Activated naive CD8-positive, alpha-beta T cell treated with anti-CD3 and anti-CD28 coated beads, Interleukin-2, amount 50 U/mL, for 24 hours (primary cell): ENCODE measurements around the gene TPO.
"Not testable (repeated sequence)": the region's sequence is repeated elsewhere in the genome, so short reads cannot be mapped to it uniquely, and the experiment has no call there.

ENCODE experiments used
- ATAC-seq: fragments of 150-1000 bp; cut with Tn5 transposase; one replicate; pipeline ENCODE4 v1.10.0; 2021
- DNase-seq: peaks from one replicate; pipeline ENCODE4 v3.0.0; 2021
- H3K27ac Mint-ChIP-seq: one replicate; pipeline ENCODE4 v1.8.0; 2021; ENCODE audit warnings: mild to moderate bottlenecking, mixed read lengths
- H3K27me3 Mint-ChIP-seq: one replicate; pipeline ENCODE4 v1.8.0; 2021; ENCODE audit warnings: mixed read lengths
- H3K36me3 Mint-ChIP-seq: one replicate; pipeline ENCODE4 v1.8.0; 2021; ENCODE audit warnings: low read depth, mixed read lengths
- H3K4me1 Mint-ChIP-seq: one replicate; pipeline ENCODE4 v1.8.0; 2021; ENCODE audit warnings: mixed read lengths
- H3K4me3 Mint-ChIP-seq: one replicate; pipeline ENCODE4 v1.8.0; 2021; ENCODE audit warnings: mild to moderate bottlenecking, moderate library complexity, mixed read lengths
- H3K9me3 Mint-ChIP-seq: one replicate; pipeline ENCODE4 v1.8.0; 2021; ENCODE audit warnings: mixed read lengths

TPO gene

DNA sequence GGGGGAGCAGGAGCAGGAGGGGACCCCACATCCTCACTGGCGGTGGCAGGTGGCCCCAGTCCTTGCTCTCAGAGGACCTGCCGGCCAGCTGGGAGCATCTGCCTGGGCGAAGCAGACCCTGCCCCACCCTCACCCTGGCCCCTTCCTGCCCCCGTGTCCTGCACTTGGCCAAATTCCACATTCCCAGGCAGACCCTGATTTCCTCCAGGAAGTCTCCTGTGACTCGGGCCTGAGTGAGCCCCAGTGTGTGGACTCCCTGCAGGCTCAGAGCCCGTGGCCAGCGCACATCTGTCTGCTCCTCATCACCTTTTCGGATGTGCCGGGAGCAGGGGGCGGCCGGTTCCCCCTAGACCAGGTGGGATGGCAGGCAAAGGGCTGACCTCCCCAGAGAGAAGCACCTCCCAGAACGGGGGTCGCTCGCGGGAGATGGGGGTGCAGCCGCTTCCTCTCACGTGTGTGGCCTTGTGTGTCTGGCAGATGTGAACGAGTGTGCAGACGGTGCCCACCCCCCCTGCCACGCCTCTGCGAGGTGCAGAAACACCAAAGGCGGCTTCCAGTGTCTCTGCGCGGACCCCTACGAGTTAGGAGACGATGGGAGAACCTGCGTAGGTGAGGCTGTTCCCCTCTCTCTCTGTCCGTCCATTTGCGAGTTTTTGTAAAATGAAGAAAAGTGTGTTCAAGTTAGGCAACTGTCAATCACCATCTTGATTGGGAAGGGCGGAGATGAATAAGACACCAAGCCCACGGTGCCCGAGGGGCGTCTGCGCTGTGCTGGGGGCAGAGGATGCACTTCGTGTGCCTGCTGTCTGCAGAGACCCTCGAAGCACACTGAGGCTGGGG lies 90.4 kb downstream of the TPO start:
- Mint-ChIP-seq H3K4me3 (no peak overlapping the region), H3K27ac (no peak overlapping the region), H3K9me3 (no peaks in the 10 kb centered on the region), H3K4me1 (peaks cover under 1% of the 10 kb centered on the region), H3K36me3 (no peaks in the 10 kb centered on the region), H3K27me3 (no peaks in the 10 kb centered on the region)
- DNase-seq: no peak
- no peak for ATAC-seq

DNA sequence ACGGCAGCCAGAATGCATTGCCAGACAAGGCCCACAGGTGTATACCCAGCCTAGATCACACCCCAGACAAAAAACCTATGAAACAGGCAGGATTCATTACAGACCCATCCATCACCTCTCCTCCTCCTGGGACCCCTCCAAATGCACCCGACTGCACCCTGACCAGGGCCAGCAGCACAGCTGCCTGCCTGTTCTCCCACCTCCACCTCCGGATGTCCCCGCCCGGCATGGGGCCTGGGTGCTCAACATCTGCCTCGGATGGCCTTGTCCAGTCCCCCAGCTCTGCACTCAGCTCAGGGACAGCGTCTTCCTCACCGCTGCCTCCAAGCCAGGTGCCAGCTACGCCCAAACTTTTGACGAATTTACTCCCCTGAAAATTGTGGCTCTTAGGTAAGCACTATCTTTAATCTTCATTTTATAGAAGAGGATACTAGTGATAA lies 91.1 kb downstream of the TPO start:
- Mint-ChIP-seq H3K27ac (no peak overlapping the region), H3K36me3 (no peaks in the 10 kb centered on the region), H3K4me3 (no peak overlapping the region), H3K27me3 (no peaks in the 10 kb centered on the region), H3K9me3 (no peaks in the 10 kb centered on the region), H3K4me1 (peaks cover 6% of the 10 kb centered on the region)
- no peak for ATAC-seq
- DNase-seq: no peak

DNA sequence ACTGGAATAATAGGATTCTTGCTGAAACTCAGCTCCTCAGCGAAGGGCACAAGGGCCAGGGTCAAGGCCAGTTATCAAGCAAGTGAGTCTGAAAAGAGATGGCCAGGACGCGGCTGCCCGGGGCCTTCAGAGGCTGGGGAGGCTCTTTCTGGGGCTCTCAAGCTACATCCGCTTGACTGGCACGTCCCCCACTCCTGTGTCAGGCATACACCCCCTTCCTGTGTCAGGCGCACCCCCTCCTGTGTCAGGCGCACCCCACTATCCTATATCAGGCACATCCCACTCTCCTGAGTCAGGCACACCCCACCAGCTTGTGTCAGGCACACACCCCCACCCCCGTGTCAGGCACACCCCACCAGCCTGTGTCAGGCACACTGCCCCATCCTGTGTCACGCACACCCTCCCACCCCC lies 91.8 kb downstream of the TPO start:
- Mint-ChIP-seq H3K27me3 (no peaks in the 10 kb centered on the region), H3K9me3 (no peaks in the 10 kb centered on the region), H3K4me1 (peaks cover 13% of the 10 kb centered on the region), H3K27ac (no peak overlapping the region), H3K4me3 (no peak overlapping the region), H3K36me3 (no peaks in the 10 kb centered on the region)
- DNase-seq: no peak
- ATAC-seq: no peak

DNA sequence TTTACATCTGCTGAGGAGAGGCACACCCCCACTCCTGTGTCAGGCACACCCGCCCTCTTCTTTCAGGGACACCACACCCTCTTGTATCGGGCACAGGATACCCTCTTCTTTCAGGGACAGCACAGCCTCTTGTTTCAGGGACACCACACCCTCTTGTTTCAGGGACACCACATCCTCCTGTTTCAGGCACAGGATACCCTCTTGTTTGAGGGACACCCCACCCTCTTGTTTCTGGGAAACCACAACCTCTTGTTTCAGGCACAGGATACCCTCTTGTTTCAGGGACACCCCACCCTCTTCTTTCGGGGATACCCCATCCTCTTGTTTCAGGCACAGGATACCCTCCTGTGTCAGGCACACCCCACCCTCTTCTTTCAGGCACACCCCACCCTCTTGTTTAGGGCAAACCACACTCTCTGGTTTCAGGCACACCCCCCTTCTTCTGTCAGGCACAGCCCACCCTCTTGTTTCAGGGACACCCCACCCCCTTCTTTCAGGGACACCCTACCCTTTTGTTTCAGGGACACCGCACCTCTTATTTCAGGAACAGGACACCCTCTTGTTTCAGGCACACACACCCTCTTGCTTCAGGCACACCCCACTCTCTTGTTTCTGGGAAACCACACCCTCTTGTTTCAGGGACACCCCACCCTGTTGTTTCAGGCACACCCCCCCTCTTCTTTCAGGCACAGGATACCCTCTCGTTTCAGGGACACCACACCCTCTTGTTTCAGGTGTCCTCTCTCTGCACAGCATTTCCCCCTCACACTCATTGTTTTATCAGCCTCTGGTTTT lies 96.2 kb downstream of the TPO start:
- Mint-ChIP-seq H3K4me1 (peaks cover 19% of the 10 kb centered on the region), H3K36me3 (no peaks in the 10 kb centered on the region), H3K9me3 (no peaks in the 10 kb centered on the region), H3K27ac (peak overlapping the region; percentile 19), H3K27me3 (no peaks in the 10 kb centered on the region), H3K4me3 (no peak overlapping the region)
- peak; percentile 43 for ATAC-seq
- DNase-seq: no peak

DNA sequence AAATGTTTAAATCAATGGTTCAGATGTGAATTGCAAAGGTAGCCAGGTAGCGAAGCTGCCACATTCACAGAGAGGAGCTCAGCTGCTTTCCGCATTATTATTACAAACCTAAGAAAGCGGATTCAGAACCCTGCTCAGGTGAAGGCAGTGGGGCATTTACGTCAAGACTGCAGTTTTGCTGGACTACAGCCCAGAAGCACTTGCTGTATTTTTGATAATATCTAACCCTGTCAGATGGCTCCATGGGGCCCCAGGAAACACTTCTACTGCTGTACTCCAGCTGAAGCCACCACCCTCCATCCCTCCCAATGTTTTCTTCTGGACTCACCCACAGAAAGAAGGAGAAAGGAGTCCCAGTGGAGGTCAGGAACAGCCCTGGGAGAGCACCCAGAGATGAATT lies 96.9 kb downstream of the TPO start:
- DNase-seq (no peak), ATAC-seq (no peak)
- no peaks in the 10 kb centered on the region for H3K9me3 Mint-ChIP-seq
- H3K4me1 Mint-ChIP-seq: peaks cover 19% of the 10 kb centered on the region
- H3K36me3 Mint-ChIP-seq: no peaks in the 10 kb centered on the region
- no peak overlapping the region for H3K4me3 Mint-ChIP-seq
- H3K27me3 Mint-ChIP-seq: no peaks in the 10 kb centered on the region
- peak overlapping the region; percentile 19 for H3K27ac Mint-ChIP-seq

DNA sequence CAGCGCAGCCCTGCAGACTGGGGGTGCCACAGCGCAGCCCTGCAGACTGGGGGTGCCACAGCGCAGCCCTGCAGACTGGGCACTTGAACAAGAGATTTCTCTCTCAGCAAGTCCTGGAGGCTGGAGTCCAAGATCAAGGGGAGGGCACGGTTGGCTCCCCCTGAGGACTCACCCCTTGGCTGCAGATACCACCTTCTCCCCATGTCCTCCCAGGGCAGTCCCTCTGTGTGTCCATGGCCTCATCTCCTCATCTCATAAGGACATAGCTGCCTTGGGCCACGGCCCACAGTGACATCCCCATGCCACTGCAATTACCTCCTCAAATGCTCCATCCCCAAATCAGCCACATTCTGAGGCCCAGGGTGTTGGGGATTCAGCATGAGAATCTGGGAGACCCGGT lies 98.2 kb downstream of the TPO start:
- Mint-ChIP-seq H3K4me1 (peaks cover 19% of the 10 kb centered on the region), H3K36me3 (no peaks in the 10 kb centered on the region), H3K27ac (no peak overlapping the region), H3K9me3 (no peaks in the 10 kb centered on the region), H3K4me3 (no peak overlapping the region), H3K27me3 (no peaks in the 10 kb centered on the region)
- no peak for DNase-seq
- ATAC-seq: no peak

DNA sequence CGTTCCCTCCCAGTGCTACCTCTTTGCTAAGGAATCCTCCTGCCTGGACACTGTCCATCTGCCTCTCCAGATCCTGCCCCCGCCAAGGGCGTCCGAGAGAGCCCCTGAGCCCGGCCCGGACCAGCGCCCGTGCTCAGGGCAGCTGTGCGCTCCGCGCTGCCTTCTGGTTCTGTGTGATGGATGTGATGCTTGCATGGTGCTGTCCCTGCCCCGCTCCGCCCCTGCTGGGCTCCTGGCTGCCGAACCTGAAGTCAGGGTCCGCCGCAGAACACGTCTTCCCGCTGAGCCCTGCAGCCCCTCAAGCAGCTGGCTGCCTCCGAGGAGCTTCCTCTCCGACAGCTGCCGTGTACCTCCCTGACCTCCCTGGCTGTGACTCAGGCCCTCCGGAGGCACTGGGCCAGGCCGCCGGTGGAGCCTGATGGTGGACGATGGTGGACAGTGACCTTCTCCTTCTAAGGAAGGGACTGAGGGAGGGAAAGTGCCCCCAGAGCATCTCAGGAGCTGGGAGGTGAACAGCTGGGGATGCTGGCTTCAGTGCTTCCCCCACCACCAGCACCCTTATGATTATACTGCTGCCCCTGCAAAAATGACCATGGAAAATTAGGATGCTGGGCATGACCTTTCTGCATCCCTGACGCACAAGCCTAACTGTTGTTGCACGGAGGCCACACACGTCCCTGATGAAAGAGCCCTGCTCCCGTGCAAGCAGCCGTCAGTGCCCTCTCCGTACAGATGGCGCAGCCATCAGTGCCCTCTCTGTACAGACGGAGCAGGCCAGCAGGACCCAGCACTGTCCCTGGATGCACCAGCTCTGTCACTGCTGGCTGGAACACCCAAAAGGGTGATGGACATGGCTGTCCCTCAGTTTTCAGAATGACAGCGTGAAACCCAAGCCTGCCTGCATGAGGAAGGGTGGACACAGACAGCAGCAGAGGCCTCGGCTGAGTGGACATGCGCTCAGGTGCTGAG lies 99.3 kb downstream of the TPO start:
- DNase-seq: no peak
- Mint-ChIP-seq H3K4me3 (no peak overlapping the region), H3K27ac (no peak overlapping the region), H3K4me1 (peaks cover 19% of the 10 kb centered on the region), H3K27me3 (no peaks in the 10 kb centered on the region), H3K36me3 (no peaks in the 10 kb centered on the region), H3K9me3 (no peaks in the 10 kb centered on the region)
- no peak for ATAC-seq

DNA sequence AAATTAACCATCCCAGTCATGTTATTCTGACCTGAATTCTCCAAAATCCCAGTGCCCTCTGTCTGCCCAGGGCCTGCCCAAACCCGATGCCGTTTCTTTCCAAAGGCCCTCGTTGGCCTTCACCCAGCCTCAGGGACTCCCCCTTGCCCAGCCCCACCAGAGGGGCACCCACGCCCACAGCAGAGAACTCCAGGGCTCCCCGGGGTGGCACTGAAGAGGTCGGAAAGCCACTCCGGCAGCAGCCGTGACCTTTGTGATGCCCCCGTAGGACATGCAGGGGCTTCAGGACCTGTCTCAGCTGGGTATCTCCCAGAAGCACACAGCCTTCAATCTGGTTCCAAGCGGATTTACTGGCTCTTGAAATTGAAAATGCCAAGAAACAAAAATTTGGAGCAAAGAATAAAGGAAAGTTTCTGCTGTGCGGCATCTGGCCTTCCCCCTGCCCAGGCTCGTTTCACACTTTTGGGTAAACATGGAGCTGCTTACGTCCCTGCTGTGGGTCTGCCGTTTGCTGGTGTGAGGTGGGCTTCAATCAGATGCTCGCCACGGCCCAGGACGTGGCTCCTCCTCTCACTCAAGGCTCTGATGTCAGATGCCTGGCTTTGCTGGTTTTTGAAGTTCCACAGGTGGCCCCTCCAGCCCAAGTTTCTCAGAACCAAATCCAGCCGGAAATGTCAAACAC lies 101.3 kb downstream of the TPO start:
- no peaks in the 10 kb centered on the region for H3K36me3 Mint-ChIP-seq
- H3K9me3 Mint-ChIP-seq: no peaks in the 10 kb centered on the region
- peaks cover 27% of the 10 kb centered on the region for H3K4me1 Mint-ChIP-seq
- no peak overlapping the region for H3K27ac Mint-ChIP-seq
- no peaks in the 10 kb centered on the region for H3K27me3 Mint-ChIP-seq
- no peak overlapping the region for H3K4me3 Mint-ChIP-seq
- no peak for DNase-seq
- no peak for ATAC-seq

DNA sequence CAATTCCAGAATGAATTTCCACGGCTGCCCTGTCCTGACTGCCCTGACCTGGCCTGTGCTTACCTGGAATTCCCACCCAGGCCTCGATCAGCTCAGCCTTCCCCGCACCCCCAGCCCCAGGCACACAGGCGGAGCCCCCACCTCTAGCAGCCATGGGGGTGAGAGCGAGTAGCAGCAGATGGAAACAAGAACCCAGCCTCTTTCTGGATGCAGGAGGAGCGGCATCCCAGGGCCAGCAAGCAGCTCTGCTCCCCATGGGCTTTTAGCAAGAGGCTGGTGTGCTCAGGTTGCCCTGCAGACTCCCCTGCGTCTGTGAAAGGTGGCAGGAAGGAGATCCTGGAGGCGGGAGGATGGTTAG lies 101.8 kb downstream of the TPO start:
- Mint-ChIP-seq H3K27ac (no peak overlapping the region), H3K36me3 (no peaks in the 10 kb centered on the region), H3K9me3 (no peaks in the 10 kb centered on the region), H3K4me3 (no peak overlapping the region), H3K27me3 (no peaks in the 10 kb centered on the region), H3K4me1 (peaks cover 22% of the 10 kb centered on the region)
- DNase-seq: no peak
- no peak for ATAC-seq

DNA sequence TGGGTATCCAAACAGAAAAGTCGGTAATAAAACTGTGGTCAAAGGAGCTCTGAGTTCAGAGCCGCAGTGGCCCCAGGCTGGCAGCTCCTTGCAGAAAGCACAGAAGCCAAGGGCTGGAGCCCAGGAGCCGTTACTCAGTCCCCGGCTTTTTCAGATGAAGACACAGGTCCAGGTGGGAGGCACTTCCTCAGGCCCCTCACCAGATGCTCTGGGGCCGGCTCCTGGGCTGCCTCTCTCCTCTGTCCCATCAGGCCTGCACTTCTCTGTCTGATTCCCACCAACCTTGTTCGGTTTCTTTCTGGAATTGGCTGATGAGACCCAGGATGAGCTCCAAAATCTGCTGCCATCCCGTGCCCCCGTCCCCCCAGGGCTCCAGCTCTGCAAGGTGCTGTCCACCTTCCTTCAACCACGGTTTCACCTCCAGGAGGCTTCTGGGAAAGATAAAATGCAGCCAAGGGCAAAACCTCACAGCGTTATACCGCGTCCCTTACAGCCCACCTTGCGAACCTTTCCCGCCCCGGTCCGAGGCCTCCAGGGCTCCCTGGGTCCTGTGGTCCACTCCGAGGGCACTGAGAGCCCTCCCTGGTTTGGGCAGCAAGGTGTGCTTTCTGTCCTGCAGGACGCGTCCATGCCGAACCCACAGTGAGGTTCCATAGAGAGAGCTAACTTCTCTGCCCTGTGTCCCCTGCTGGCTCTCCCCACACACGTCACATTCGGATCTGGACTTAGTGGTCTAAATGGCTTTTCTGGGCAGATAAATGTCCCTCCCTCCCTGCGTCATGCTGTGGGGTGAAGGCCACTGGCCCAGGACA lies 102.9 kb downstream of the TPO start:
- DNase-seq (no peak), ATAC-seq (no peak)
- Mint-ChIP-seq H3K36me3 (no peaks in the 10 kb centered on the region), H3K4me1 (peaks cover 16% of the 10 kb centered on the region), H3K27ac (no peak overlapping the region), H3K4me3 (no peak overlapping the region), H3K9me3 (no peaks in the 10 kb centered on the region), H3K27me3 (no peaks in the 10 kb centered on the region)

DNA sequence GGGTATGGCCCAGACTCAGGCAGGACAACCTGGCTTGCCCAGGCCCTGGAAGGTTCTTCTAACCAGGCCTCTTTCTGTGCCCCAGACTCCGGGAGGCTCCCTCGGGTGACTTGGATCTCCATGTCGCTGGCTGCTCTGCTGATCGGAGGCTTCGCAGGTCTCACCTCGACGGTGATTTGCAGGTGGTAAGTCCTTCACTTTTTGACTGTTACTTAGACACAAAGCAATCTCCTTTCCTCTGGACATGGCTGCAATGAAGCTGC lies 103.5 kb downstream of the TPO start:
- DNase-seq: no peak
- ATAC-seq: no peak
- H3K27ac Mint-ChIP-seq: no peak overlapping the region
- H3K4me1 Mint-ChIP-seq: peaks cover 16% of the 10 kb centered on the region
- no peaks in the 10 kb centered on the region for H3K27me3 Mint-ChIP-seq
- no peak overlapping the region for H3K4me3 Mint-ChIP-seq
- H3K9me3 Mint-ChIP-seq: no peaks in the 10 kb centered on the region
- H3K36me3 Mint-ChIP-seq: no peaks in the 10 kb centered on the region

DNA sequence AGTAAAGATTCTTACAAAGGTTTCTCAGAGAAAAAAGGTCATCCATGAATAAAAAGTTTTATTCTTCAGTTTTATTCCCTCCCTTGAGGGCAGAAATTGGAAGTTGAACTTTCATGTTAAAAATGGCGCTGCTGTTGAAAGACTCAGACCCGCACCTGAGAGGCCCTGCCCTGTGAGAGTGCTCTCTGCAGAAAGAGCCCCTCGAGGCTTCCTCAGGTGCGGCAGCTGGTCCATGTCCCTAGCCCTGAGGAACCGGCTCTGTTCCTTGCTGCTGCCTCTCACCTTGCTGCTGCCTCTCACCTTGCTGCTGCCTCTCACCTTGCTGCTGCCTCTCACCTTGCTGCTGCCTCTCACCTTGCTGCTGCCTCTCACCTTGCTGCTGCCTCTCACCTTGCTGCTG lies 104.0 kb downstream of the TPO start:
- not testable (repeated sequence) for DNase-seq, ATAC-seq, H3K36me3 Mint-ChIP-seq

DNA sequence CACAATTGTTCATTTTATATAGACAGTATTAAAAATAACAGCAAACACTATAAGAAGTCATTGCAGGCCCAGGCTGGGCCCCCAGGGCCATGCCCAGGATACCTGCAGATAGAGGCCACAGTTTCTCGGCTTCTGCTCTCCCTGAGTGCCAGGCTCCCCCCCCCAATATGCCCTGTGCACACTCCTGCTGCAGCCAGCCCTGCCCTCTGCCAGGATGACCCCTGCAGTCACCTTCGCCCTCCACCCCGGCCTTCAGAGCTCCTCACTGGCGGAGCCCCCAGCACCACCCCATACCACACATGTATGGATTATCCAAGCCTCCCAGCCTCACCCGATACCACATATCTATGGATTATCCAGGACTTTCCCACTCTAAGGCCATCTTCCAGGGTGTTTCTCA lies 104.5 kb downstream of the TPO start:
- Mint-ChIP-seq H3K27me3 (no peaks in the 10 kb centered on the region), H3K36me3 (no peaks in the 10 kb centered on the region), H3K9me3 (no peaks in the 10 kb centered on the region), H3K27ac (no peak overlapping the region), H3K4me1 (peaks cover 16% of the 10 kb centered on the region), H3K4me3 (no peak overlapping the region)
- no peak for ATAC-seq
- DNase-seq: no peak

More for the DNA sequence above, 104.0 kb downstream of the TPO start:
- H3K4me1 Mint-ChIP-seq: peaks cover 16% of the 10 kb centered on the region
- not testable (repeated sequence) for H3K9me3 Mint-ChIP-seq, H3K4me3 Mint-ChIP-seq, H3K27me3 Mint-ChIP-seq, H3K27ac Mint-ChIP-seq
